Measurements from ENCODE around the gene SSR1.

SSR1 gene

DNA sequence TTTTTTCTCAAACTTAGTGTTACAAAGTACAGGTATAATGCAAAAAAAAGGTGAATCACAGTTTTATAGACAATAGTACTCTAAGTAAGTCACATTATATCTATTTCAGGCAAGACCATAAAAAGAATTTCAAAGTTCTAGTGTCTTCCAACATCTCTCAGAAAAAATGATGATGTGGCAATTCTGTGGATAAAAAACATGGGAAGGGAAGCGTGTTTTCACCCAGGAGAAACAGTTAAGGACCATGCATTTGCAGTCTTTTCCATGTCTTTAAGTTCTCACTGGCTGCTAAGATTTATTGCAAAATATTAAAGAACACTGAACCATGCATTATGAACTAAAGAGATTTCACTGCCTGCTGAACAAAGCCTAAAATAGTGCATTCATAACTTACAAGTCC lies 1.8 kb downstream of the SSR1 start:
- Histone ChIP-seq H3K79me2 (ENCODE audit: insufficient read depth, low read length) (peaks cover 31% of the 10 kb centered on the region), H3K4me1 (ENCODE audit: insufficient read depth, low read length, severe bottlenecking) (peaks cover 21% of the 10 kb centered on the region), H3K36me3 (ENCODE audit: insufficient read depth, low read length) (peaks cover 49% of the 10 kb centered on the region), H3F3A (ENCODE audit: insufficient read depth, low read length) (no peaks in the 10 kb centered on the region), H3K9ac (ENCODE audit: low read length) (peak overlapping the region; percentile 99), H3K9me3 (ENCODE audit: low read length) (no peaks in the 10 kb centered on the region), H2AFZ (ENCODE audit: low read length) (no peak overlapping the region), H3K4me3 (ENCODE audit: low read depth, low read length, poor library complexity, severe bottlenecking) (peak overlapping the region; percentile 98), H3K4me2 (ENCODE audit: low read length) (peak overlapping the region; percentile 90), H3K27ac (ENCODE audit: low read depth, low read length, poor library complexity, severe bottlenecking) (no peak overlapping the region), H4K20me1 (ENCODE audit: insufficient read depth, low read length) (no peaks in the 10 kb centered on the region), H3K27me3 (ENCODE audit: insufficient read depth, low read length) (no peaks in the 10 kb centered on the region), H3K9me2 (ENCODE audit: low read depth, low read length) (no peaks in the 10 kb centered on the region)
- TF ChIP-seq, protein P1, sequence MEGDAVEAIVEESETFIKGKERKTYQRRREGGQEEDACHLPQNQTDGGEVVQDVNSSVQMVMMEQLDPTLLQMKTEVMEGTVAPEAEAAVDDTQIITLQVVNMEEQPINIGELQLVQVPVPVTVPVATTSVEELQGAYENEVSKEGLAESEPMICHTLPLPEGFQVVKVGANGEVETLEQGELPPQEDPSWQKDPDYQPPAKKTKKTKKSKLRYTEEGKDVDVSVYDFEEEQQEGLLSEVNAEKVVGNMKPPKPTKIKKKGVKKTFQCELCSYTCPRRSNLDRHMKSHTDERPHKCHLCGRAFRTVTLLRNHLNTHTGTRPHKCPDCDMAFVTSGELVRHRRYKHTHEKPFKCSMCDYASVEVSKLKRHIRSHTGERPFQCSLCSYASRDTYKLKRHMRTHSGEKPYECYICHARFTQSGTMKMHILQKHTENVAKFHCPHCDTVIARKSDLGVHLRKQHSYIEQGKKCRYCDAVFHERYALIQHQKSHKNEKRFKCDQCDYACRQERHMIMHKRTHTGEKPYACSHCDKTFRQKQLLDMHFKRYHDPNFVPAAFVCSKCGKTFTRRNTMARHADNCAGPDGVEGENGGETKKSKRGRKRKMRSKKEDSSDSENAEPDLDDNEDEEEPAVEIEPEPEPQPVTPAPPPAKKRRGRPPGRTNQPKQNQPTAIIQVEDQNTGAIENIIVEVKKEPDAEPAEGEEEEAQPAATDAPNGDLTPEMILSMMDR (IDR thresholded peaks at IDR 0.05; ENCODE audit: low read length) = no peak
- no peak for TF ChIP-seq EZH2 (IDR thresholded peaks at IDR 0.05; ENCODE audit: borderline replicate concordance, low read length)

DNA sequence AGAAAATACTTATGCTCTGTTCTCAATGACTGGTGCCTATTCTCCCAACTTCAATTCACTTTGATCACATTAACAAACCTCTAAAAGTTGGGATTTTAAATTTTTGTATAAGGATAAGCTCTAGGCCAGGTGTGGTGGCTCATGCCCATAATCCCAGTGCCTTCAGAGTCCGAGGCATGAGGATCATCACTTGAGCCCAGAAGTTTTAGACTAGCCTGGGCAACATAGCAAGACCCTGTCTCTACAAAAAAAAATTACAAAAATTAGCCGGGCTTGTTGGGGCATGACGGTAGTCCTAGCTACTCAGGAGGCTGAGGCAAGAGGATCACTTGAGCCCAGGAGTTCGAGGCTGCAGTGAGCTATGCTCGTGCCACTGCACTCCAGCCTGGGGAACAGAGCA lies 3.9 kb downstream of the SSR1 start:
- TF ChIP-seq EZH2 (IDR thresholded peaks at IDR 0.05; ENCODE audit: borderline replicate concordance, low read length) = no peak
- TF ChIP-seq, protein P1 (IDR thresholded peaks at IDR 0.05; ENCODE audit: low read length) = no peak
- Histone ChIP-seq H3F3A (ENCODE audit: insufficient read depth, low read length) (no peaks in the 10 kb centered on the region), H3K9ac (ENCODE audit: low read length) (no peak overlapping the region), H3K36me3 (ENCODE audit: insufficient read depth, low read length) (peaks cover 70% of the 10 kb centered on the region), H3K79me2 (ENCODE audit: insufficient read depth, low read length) (peaks cover 31% of the 10 kb centered on the region), H3K9me2 (ENCODE audit: low read depth, low read length) (no peaks in the 10 kb centered on the region), H4K20me1 (ENCODE audit: insufficient read depth, low read length) (no peaks in the 10 kb centered on the region), H3K27ac (ENCODE audit: low read depth, low read length, poor library complexity, severe bottlenecking) (no peak overlapping the region), H2AFZ (ENCODE audit: low read length) (no peak overlapping the region), H3K4me1 (ENCODE audit: insufficient read depth, low read length, severe bottlenecking) (peaks cover 21% of the 10 kb centered on the region), H3K27me3 (ENCODE audit: insufficient read depth, low read length) (no peaks in the 10 kb centered on the region), H3K9me3 (ENCODE audit: low read length) (no peaks in the 10 kb centered on the region), H3K4me2 (ENCODE audit: low read length) (no peak overlapping the region), H3K4me3 (ENCODE audit: low read depth, low read length, poor library complexity, severe bottlenecking) (no peak overlapping the region)

DNA sequence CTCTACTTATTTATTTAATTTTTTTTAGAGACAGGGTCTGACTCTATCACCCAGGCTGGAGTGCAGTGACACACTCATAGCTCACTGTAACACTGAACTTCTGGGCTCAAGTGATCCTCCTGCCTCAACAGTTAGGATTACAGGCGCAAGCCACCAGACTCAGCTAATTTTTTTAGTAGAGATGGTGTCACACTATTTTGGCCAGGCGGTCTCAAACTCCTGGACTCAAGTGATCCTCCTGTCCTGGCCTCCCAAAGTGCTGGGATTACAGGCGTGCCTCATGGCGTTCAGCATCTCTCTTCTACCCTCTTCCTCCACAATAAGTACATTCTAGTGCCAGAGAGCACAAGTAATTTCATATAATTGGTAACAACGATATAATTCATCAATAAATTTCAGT lies 5.5 kb downstream of the SSR1 start:
- peaks cover 14% of the 10 kb centered on the region for H3K4me1 ChIP-seq (ENCODE audit: insufficient read depth, low read length, severe bottlenecking)
- no peak overlapping the region for H3K4me2 ChIP-seq (ENCODE audit: low read length)
- H3K36me3 ChIP-seq (ENCODE audit: insufficient read depth, low read length) = peaks cover 86% of the 10 kb centered on the region
- H3F3A ChIP-seq (ENCODE audit: insufficient read depth, low read length) = no peaks in the 10 kb centered on the region
- no peaks in the 10 kb centered on the region for H4K20me1 ChIP-seq (ENCODE audit: insufficient read depth, low read length)
- no peak overlapping the region for H3K4me3 ChIP-seq (ENCODE audit: low read depth, low read length, poor library complexity, severe bottlenecking)
- no peak overlapping the region for H3K9ac ChIP-seq (ENCODE audit: low read length)
- TF ChIP-seq EZH2 (IDR thresholded peaks at IDR 0.05; ENCODE audit: borderline replicate concordance, low read length) = no peak
- TF ChIP-seq, protein P1 (IDR thresholded peaks at IDR 0.05; ENCODE audit: low read length) = no peak
- no peaks in the 10 kb centered on the region for H3K9me2 ChIP-seq (ENCODE audit: low read depth, low read length)
- H3K27me3 ChIP-seq (ENCODE audit: insufficient read depth, low read length) = no peaks in the 10 kb centered on the region
- no peaks in the 10 kb centered on the region for H3K9me3 ChIP-seq (ENCODE audit: low read length)
- H3K79me2 ChIP-seq (ENCODE audit: insufficient read depth, low read length) = peaks cover 27% of the 10 kb centered on the region
- no peak overlapping the region for H3K27ac ChIP-seq (ENCODE audit: low read depth, low read length, poor library complexity, severe bottlenecking)
- H2AFZ ChIP-seq (ENCODE audit: low read length) = no peak overlapping the region

All from OCI-LY1 (cell line).